GM19328 (cell line): ENCODE measurements around the gene CLDN5.

Source experiments
- ATAC-seq: cut with Tn5 transposase; IDR thresholded peaks from one replicate; pipeline ENCODE4 v1.9.1; 2021; ENCODE audit warnings: mild to moderate bottlenecking, moderate library complexity; ENCODE audit not compliant: unreplicated experiment

CLDN5 gene

GRCh38 chr22:19524170-19525115 lies at the start of gene CLDN5:
TSS of gene CLDN5 (minus strand) at chr22:19524410. CDS start at chr22:19524255, 155 bp downstream.
- no peak for ATAC-seq

- ATAC-seq, result no peak
Measured at GRCh38 chr22:19571995-19572394, 47.8 kb upstream of the CLDN5 start.

- no peak for ATAC-seq
Measured at GRCh38 chr22:19571207-19571795, 47.1 kb upstream of the CLDN5 start.

GRCh38 chr22:19569976-19570375 lies 45.8 kb upstream of the CLDN5 start:
- ATAC-seq, result no peak

- no peak for ATAC-seq
Measured at GRCh38 chr22:19569276-19569640, 45.0 kb upstream of the CLDN5 start.

GRCh38 chr22:19568337-19569275 lies 44.4 kb upstream of the CLDN5 start:
- ATAC-seq, result no peak

- ATAC-seq, result no peak
Measured at GRCh38 chr22:19567157-19568009, 43.2 kb upstream of the CLDN5 start.

GRCh38 chr22:19566279-19567156 lies 42.3 kb upstream of the CLDN5 start:
- ATAC-seq, result no peak

GRCh38 chr22:19565382-19566278 lies 41.4 kb upstream of the CLDN5 start:
- no peak for ATAC-seq

- ATAC-seq, result no peak
Measured at GRCh38 chr22:19559956-19560355, 35.7 kb upstream of the CLDN5 start.

GRCh38 chr22:19559324-19559811 lies 35.2 kb upstream of the CLDN5 start:
- ATAC-seq, result no peak

GRCh38 chr22:19556963-19557545 lies 32.8 kb upstream of the CLDN5 start:
- no peak for ATAC-seq

- ATAC-seq, result no peak
Measured at GRCh38 chr22:19555651-19556050, 31.4 kb upstream of the CLDN5 start.

GRCh38 chr22:19554834-19555404 lies 30.7 kb upstream of the CLDN5 start:
- no peak for ATAC-seq

GRCh38 chr22:19553201-19553600 lies 29.0 kb upstream of the CLDN5 start:
- ATAC-seq, result no peak

- ATAC-seq, result no peak
Measured at GRCh38 chr22:19550382-19550781, 26.2 kb upstream of the CLDN5 start.

GRCh38 chr22:19549428-19549827 lies 25.2 kb upstream of the CLDN5 start:
- no peak for ATAC-seq
